Heart left ventricle (tissue), 16 donors: ENCODE data around the gene SERPINB5. TPM values are rescaled to one million over a fixed set of nuclear protein-coding genes. Genes with fewer than 3 reads are reported as not detected.

Experiments
- ATAC-seq, 4 donors: fragments of 200-7000 bp; cut with Tn5 transposase; one replicate each; pipeline ENCODE4 v1.9.1; 2020 to 2022; ENCODE audit warnings: moderate library complexity in 4 of 4, mild to moderate bottlenecking in 3 of 4, moderate number of reproducible peaks in 1 of 4
- DNase-seq, 5 donors: peaks; one replicate each; pipeline ENCODE4 v3.0.0-alpha.2; 2020
- H3K27ac ChIP-seq, 12 donors: fragments of 200-600 bp; sonication (generic) in 4 of 12; one replicate each; pipeline versions ENCODE4 v1.5.0 to v1.8.0; 2016 to 2022; ENCODE audit warnings: mild to moderate bottlenecking in 2 of 12
- H3K27me3 ChIP-seq, 9 donors: fragments of 200-600 bp; sonication (generic) in 2 of 9; one replicate each; pipeline versions ENCODE4 v1.5.1 to v1.8.0; 2016 to 2022; ENCODE audit warnings: mild to moderate bottlenecking in 3 of 9
- H3K36me3 ChIP-seq, 9 donors: fragments of 200-600 bp; sonication (generic) in 2 of 9; one replicate each; pipeline versions ENCODE4 v1.5.0 to v1.8.0; 2018 to 2022; ENCODE audit warnings: mild to moderate bottlenecking in 2 of 9
- H3K4me1 ChIP-seq, 12 donors: fragments of 200-600 bp; sonication (generic) in 4 of 12; one replicate each; pipeline versions ENCODE4 v1.5.0 to v1.8.0; 2016 to 2022; ENCODE audit warnings: mild to moderate bottlenecking in 3 of 12
- H3K4me3 ChIP-seq, 12 donors: fragments of 200-600 bp; sonication (generic) in 4 of 12; one replicate each; pipeline versions ENCODE4 v1.5.0 to v1.8.0; 2017 to 2022; ENCODE audit warnings: mild to moderate bottlenecking in 9 of 12, moderate library complexity in 4 of 12
- H3K9me3 ChIP-seq, 12 donors: fragments of 200-600 bp; sonication (generic) in 4 of 12; one replicate each; pipeline versions ENCODE4 v1.5.0 to v1.8.0; 2016 to 2022; ENCODE audit warnings: mild to moderate bottlenecking in 1 of 12
- POLR2A ChIP-seq, 2 donors: fragments of 450-650 bp; IDR thresholded peaks; one replicate each; pipeline ENCODE4 v1.6.1; 2017; ENCODE audit warnings: antibody characterized with exemption in 2 of 2, mild to moderate bottlenecking in 2 of 2, moderate library complexity in 2 of 2
- WGBS, 4 donors: extraction: QIAGEN DNeasy Blood & Tissue Kit in 2 of 4; methylation state at CpG; one replicate each; pipeline versions ENCODE4 v1.1.5 to v1.1.7; 2013 to 2018; 5-methylcytosine and 5-hydroxymethylcytosine counted together
- intact Hi-C, 10 donors: fragments of 100-400 bp; cut with DNase I; formaldehyde crosslinking; loops; one replicate each; pipeline versions ENCODE4 v1.11.1 to v1.14.2; 2022
- polyA plus RNA-seq, 2 donors: library from polyadenylated mRNA; stranded (reverse); fragments of 200-250 nt; gene quantifications; one replicate each; pipeline ENCODE4 v1.2.3, GENCODE V29; 2013
- total RNA-seq, 9 donors: library from RNA; depleted of rRNA in 2 of 9; stranded (reverse); fragments of >200 nt in 2 of 9; fragmentation: NEBNext Ultra II Directional in 3 of 9; extraction: Animal tissue kit (Norgen Biotek cat#: 25700) in 3 of 9; gene quantifications; one replicate each; pipeline versions ENCODE4 v1.1.0 to v1.2.4, GENCODE V29; 2016 to 2023
- TF ChIP-seq, protein P1 (sequence below), 12 donors: fragments of 200-600 bp; sonication (generic) in 4 of 12; IDR thresholded peaks; one replicate each; pipeline versions ENCODE4 v1.5.0 to v1.8.0; 2018 to 2022; ENCODE audit warnings: antibody characterized with exemption in 12 of 12, mild to moderate bottlenecking in 5 of 12
- donor health status: ischemic (EF 13 %, LVEDD 7.1; RV severe dilation, severe dysfunction).
- donor health status: healthy with polysubstance abuse.
- donor health status: DM: no; HTN: yes; CAD: no.
- donor health status: DM: no; HTN: no; CAD: no.
- donor health status: ischemic (EF 25% LVEDD 6.9; RV normal size, moderate dysfunction).
- donor health status: ischemic (EF 25% LVEDD 5.7; RV mildly dilated, moderate dysfunction).
- donor health status: healthy.
- donor health status: DM: yes; HTN: yes; CAD: no.
- donor health status: ischemic (EF 35%, LVEDD 5.7; RV mildly dilated, moderate dysfunction).
- donor health status: nonischemic (EF 11% LVEDD 7.7; RV severe dilation, severe dysfunction).
- donor health status: DM: yes; HTN: yes; CAD: no.
- donor health status: PGD.
- donor health status: ischemic (EF 29% LVEDD 5.4; RV normal size, mild dysfunction).
- donor health status: nonischemic (EF 23%, LVEDD 6.1; RV moderate dilation, normal function).

SERPINB5 gene
- total and polyA plus RNA-seq, 11 donors, result not detected

DNA sequence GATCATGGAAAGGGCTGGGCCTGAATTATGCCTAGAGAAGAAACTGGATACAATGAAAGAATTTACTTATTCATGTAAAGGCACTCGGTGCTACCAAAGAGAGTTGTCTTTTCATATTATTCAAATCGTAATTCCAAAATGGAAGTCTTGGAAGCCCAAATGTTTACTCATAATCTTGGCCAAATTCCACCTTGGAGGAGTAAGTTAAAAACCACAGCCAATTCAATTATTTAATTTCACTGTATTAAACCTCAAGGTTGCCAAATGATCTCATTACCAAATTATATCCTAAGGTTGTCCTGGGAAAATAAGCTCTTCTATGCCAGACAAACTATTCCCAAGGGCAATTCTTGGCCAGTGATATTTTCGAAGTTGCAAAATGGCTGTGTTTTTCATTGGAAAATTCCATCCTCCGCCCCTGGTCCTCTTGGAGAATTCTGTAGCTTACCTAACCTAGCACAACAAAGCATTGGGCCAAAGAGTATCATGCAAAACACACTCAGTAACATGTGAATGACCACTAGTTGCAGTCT lies 43.4 kb upstream of the SERPINB5 start:
- H3K27me3 ChIP-seq, result peaks cover 0 to 4% (median 0%) of the 10 kb centered on the region in 9 donors
- TF ChIP-seq, protein P1, sequence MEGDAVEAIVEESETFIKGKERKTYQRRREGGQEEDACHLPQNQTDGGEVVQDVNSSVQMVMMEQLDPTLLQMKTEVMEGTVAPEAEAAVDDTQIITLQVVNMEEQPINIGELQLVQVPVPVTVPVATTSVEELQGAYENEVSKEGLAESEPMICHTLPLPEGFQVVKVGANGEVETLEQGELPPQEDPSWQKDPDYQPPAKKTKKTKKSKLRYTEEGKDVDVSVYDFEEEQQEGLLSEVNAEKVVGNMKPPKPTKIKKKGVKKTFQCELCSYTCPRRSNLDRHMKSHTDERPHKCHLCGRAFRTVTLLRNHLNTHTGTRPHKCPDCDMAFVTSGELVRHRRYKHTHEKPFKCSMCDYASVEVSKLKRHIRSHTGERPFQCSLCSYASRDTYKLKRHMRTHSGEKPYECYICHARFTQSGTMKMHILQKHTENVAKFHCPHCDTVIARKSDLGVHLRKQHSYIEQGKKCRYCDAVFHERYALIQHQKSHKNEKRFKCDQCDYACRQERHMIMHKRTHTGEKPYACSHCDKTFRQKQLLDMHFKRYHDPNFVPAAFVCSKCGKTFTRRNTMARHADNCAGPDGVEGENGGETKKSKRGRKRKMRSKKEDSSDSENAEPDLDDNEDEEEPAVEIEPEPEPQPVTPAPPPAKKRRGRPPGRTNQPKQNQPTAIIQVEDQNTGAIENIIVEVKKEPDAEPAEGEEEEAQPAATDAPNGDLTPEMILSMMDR (IDR thresholded peaks at IDR 0.05), result no peak
- TF ChIP-seq POLR2A (IDR thresholded peaks at IDR 0.05), result no peak
- WGBS, 4 donors, result 38 to 60% (median 47%) methylated on average over 4 of the region's 4 CpGs
- no peaks in the 10 kb centered on the region for H3K9me3 ChIP-seq
- intact Hi-C loops, result loop anchor here in 5 of 10 donors (10.0 kb wide), 2 partner anchors 299 to 309 kb away; no protein-coding TSS in a partner anchor
- ATAC-seq (peak; percentile 20 to 70 (median 48)), DNase-seq (peak in 1 of 5 donors; percentile 18)
- peak overlapping the region in 1 of 12 donors; percentile 60 for H3K27ac ChIP-seq
- no peak overlapping the region for H3K4me3 ChIP-seq
- no peaks in the 10 kb centered on the region for H3K4me1 ChIP-seq
- no peaks in the 10 kb centered on the region for H3K36me3 ChIP-seq

DNA sequence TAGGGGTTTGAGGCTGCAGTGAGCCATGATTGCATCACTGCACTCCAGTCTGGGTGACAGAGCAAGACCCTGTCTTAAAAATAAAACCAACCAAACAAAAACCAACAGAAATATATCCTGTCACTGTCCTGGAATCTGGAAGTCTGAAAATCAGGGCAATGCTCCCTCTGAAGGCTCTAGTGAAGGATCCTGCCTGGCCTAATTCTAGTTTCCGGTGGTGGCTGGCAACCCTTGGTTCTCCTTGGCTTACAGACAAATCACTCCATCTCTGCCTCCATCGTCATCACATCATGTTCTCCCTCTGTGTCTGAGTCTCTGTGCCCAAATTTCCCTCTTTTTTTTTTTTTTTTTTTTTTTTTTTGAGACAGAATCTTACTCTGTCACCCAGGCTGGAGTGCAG lies 38.6 kb upstream of the SERPINB5 start:
- ATAC-seq (no peak), DNase-seq (no peak)
- Histone ChIP-seq H3K27ac (no peak overlapping the region), H3K36me3 (no peaks in the 10 kb centered on the region), H3K27me3 (no peaks in the 10 kb centered on the region), H3K4me3 (no peak overlapping the region), H3K9me3 (no peaks in the 10 kb centered on the region), H3K4me1 (peaks cover 0 to 6% (median 0%) of the 10 kb centered on the region in 12 donors)
- TF ChIP-seq, protein P1 (IDR thresholded peaks at IDR 0.05), result no peak
- no peak for TF ChIP-seq POLR2A (IDR thresholded peaks at IDR 0.05)
- WGBS, 4 donors, result 58 to 93% (median 61%) methylated on average over 2 of the region's 2 CpGs
- intact Hi-C loops, result loop anchor here (2.0 to 10.0 kb wide), 7 partner anchors 91 to 421 kb away; no protein-coding TSS in a partner anchor

DNA sequence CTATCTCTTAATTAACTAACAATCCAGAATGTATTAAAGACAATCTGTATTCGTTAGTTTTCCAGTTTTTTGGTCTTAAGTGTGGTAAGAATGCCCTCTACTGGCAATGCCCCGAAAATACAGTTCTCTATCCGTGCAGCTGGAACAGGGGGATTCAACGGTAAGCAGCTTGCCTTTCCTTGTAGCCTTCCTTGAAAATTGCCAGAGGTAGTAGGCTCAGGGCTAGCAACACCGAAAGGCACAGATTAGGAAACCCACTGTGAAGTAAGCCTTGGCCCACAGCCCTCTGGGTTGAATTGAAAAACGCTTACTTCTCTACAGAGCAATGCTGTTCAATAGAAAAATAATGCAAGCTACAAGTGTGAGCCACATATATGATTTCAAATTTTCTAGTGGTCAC lies 37.4 kb upstream of the SERPINB5 start:
- no peaks in the 10 kb centered on the region for H3K9me3 ChIP-seq
- H3K27me3 ChIP-seq, result no peaks in the 10 kb centered on the region
- WGBS, 4 donors, result 1 to 4% (median 3%) methylated on average over 6 of the region's 6 CpGs
- no peak overlapping the region for H3K4me3 ChIP-seq
- no peak overlapping the region for H3K27ac ChIP-seq
- DNase-seq (peak in 1 of 5 donors; percentile 32), ATAC-seq (peak; percentile 33 to 76 (median 63))
- intact Hi-C loops, result loop anchor here (1.0 to 10.0 kb wide), 8 partner anchors 92 to 423 kb away; no protein-coding TSS in a partner anchor
- H3K4me1 ChIP-seq, result peaks cover 0 to 9% (median 0%) of the 10 kb centered on the region in 12 donors
- TF ChIP-seq, protein P1 (IDR thresholded peaks at IDR 0.05), result peak; percentile 57 to 85 (median 78)
- no peak for TF ChIP-seq POLR2A (IDR thresholded peaks at IDR 0.05)
- H3K36me3 ChIP-seq, result no peaks in the 10 kb centered on the region

DNA sequence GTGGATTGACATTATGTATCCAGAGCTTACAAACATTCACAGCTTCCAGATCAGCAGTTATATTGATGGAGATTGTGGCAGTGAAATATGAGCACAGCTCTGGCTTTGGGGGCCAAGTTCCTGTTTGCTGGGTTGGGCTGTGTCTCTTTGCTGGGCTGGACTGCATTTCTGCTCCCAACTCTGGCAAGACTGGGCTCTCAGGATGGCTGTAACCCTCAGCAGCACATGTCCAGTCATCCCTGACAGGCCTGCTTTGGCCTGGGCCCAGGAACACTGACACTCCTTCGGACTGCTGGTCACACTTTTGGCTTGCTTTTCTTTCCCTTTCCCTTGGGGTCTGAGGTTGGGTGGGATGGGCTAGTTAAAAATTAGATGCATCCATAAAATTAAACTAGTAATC lies 36.5 kb upstream of the SERPINB5 start:
- peak in 3 of 4 donors; percentile 36 to 48 (median 46) for ATAC-seq
- peak in 2 of 5 donors; percentile 33 to 45 for DNase-seq
- intact Hi-C loops, result loop anchor here in 2 of 10 donors (5.0 kb wide), 2 partner anchors 418 to 423 kb away; no protein-coding TSS in a partner anchor
- no peak for TF ChIP-seq POLR2A (IDR thresholded peaks at IDR 0.05)
- TF ChIP-seq, protein P1 (IDR thresholded peaks at IDR 0.05), result no peak
- Histone ChIP-seq H3K36me3 (no peaks in the 10 kb centered on the region), H3K27ac (no peak overlapping the region), H3K27me3 (no peaks in the 10 kb centered on the region), H3K4me3 (no peak overlapping the region), H3K9me3 (no peaks in the 10 kb centered on the region), H3K4me1 (peaks cover 0 to 18% (median 0%) of the 10 kb centered on the region in 12 donors)
- WGBS, 4 donors, result 0 to 38% (median 12%) methylated on average over 1 of the region's 1 CpG
